GM21515 (cell line): ENCODE results near the gene ETS2.
A peak's percentile ranks its signal among the peaks of the same experiment; 100 is the strongest.

ENCODE experiments used
- ATAC-seq: cut with Tn5 transposase; IDR thresholded peaks from one replicate; pipeline ENCODE4 v1.9.1; 2021; ENCODE audit not compliant: unreplicated experiment

ETS2 gene

DNA sequence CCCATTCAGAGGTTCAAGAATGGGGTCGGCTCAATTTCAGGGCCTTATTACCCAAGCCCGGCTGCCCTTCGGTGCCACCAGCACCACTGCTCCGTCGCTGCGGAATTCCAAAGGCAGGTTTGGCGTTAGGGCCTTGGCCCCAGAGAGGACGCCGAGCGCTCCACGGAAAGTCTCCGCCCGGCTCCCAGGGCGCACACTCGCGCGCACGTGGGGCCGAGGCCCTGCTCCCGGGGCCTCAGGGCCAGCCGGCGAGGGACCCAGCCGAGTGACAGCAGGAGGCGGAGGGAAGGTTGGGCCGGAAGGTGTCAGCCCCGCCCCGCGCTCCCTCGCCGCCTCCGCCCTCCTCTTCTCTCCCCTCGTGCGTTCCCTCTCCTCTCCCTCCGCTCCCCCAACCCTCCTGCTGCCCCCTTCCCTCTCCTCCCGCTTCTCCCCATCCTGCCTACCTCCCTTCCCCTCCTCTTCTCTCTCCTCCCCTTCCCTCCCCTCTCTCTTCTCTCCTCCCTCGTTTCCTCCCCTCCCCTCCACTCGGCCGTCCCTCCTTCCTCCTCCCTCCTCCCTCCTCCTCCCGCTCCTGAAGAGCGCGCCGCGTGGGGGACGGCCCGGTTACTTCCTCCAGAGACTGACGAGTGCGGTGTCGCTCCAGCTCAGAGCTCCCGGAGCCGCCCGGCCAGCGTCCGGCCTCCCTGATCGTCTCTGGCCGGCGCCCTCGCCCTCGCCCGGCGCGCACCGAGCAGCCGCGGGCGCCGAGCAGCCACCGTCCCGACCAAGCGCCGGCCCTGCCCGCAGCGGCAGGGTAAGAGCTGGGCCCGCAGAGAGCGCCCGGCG, at the start of gene ETS2:
Gene ETS2 (plus strand): TSS at position 602 of the 825 bp plus-strand sequence. CDS start 4,106 bp downstream, outside the sequence.
- ATAC-seq = peak; percentile 68

GRCh38 chr21:38756746-38757145, 49.0 kb upstream of the ETS2 start:
- no peak for ATAC-seq

DNA sequence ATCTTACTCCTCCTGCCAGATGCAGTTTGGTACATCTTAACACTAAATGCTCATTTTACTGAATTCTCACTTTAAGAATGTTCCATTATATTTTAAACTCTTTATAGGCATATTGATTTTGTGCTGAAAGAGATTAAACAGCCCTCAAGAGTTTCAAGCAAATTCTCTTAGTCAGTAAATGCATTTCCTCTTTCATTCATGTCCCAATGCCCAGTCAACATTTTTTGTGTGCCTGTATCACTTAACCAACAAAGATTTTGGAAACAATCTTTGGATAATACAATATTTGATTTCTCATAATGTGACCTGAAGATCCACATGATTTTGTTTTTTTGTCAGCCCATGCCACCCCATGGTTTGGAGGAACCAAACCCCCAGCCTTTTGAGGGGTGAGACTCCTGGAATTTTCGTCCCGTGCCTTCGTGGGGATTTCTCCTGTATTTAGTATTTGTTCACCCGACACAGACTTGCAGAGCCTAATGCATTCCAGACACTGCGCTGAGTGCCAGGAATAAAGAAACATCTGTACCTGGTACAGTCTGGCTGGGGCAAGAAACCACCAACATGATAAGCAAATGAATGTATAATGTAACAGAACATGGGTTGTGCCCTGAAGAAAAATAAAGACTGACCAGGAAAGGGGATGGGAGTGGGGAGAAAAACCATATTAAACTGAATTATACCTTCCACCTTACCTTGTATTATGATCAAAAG, 47.1 kb upstream of the ETS2 start:
- no peak for ATAC-seq

- ATAC-seq = no peak
Measured at GRCh38 chr21:38759413-38759812, 46.3 kb upstream of the ETS2 start.

- ATAC-seq = no peak
Measured at GRCh38 chr21:38760017-38760761, 45.5 kb upstream of the ETS2 start.

GRCh38 chr21:38760762-38761155, 45.0 kb upstream of the ETS2 start:
- ATAC-seq = no peak

- no peak for ATAC-seq
Measured at GRCh38 chr21:38761531-38761930, 44.2 kb upstream of the ETS2 start.

GRCh38 chr21:38765056-38765455, 40.7 kb upstream of the ETS2 start:
- ATAC-seq = no peak

- peak; percentile 93 for ATAC-seq
Measured at GRCh38 chr21:38766987-38767722, 38.6 kb upstream of the ETS2 start.

GRCh38 chr21:38768471-38769063, 37.2 kb upstream of the ETS2 start:
- ATAC-seq = no peak

GRCh38 chr21:38769191-38769780, 36.4 kb upstream of the ETS2 start:
- ATAC-seq = no peak

- no peak for ATAC-seq
Measured at GRCh38 chr21:38770660-38771059, 35.1 kb upstream of the ETS2 start.

DNA sequence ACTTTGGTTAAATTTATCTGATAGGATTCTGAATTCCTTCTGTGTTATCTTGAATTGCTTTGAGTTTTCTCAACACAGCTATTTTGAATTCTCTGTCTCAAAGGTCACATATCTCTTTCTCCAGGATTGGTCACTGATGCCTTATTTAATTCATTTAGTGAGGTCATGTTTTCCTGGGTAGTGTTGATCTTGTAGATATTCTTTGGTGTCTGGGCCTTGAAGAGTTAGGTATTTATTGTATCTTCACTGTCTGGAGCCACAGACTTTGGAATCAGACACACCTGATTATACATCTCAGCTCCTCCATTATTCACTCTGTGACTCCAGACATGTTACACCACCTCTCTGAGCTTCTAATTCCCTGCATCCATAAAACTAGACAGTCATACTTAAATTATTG, 34.2 kb upstream of the ETS2 start:
- no peak for ATAC-seq

- ATAC-seq = no peak
Measured at GRCh38 chr21:38772646-38773045, 33.1 kb upstream of the ETS2 start.

- ATAC-seq = no peak
Measured at GRCh38 chr21:38773099-38774061, 32.3 kb upstream of the ETS2 start.

- ATAC-seq = no peak
Measured at GRCh38 chr21:38774152-38774551, 31.6 kb upstream of the ETS2 start.

- no peak for ATAC-seq
Measured at GRCh38 chr21:38774586-38775285, 31.0 kb upstream of the ETS2 start.

DNA sequence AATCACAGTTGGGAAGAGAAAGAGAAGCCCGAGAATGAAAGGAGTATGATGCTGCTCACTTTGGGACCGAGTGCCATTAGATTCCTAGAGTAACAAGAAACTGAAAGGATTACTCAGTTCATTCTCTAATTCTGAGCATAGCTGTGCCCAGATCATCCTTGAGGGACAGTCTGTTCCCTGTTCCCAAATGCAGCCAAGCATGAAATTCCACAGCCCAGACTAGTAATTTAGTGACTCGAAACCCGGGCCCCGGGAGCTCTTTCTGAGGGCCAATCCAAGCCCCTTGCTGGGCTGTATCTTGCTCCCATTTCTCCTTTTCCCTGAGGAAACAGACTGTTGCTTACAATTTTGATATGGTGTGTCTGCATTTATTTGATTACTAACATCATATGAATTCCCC, 30.0 kb upstream of the ETS2 start:
- no peak for ATAC-seq
